PC-3 (cell line): ENCODE data around the gene HCN1.

Source experiments
- EZH2phosphoT487 ChIP-seq: fragments of 300-600 bp; sonication (generic); IDR thresholded peaks from 2 replicates; pipeline ENCODE4 v1.6.1; 2018; ENCODE audit warnings: mild to moderate bottlenecking, antibody characterized with exemption, low read length, borderline replicate concordance
- TF ChIP-seq, protein P1 (sequence below): fragments of 300-600 bp; sonication (generic); conservative IDR thresholded peaks from 2 replicates; pipeline ENCODE4 v1.5.1; 2017; ENCODE audit warnings: antibody characterized with exemption, low read depth, mild to moderate bottlenecking, low read length

DNA sequence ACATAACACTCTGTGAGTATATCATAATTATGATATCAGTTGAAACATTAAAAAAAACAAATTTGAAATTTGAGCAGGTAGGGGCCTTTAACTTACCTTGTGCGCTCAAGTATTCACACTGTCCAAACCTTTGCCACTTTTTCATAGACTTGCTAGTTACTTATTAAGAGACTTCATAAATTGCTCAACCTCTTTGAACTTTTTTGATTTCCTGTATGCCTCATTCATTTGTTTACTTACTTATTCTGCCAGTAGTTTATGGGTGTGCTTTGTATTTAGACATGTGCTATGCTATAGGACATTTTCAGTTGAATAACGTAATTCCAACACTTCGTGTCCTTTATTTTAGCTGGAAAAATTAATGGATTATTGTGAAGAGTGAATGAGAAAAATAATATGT, 204.8 kb downstream of the HCN1 start:
- TF ChIP-seq, protein P1, sequence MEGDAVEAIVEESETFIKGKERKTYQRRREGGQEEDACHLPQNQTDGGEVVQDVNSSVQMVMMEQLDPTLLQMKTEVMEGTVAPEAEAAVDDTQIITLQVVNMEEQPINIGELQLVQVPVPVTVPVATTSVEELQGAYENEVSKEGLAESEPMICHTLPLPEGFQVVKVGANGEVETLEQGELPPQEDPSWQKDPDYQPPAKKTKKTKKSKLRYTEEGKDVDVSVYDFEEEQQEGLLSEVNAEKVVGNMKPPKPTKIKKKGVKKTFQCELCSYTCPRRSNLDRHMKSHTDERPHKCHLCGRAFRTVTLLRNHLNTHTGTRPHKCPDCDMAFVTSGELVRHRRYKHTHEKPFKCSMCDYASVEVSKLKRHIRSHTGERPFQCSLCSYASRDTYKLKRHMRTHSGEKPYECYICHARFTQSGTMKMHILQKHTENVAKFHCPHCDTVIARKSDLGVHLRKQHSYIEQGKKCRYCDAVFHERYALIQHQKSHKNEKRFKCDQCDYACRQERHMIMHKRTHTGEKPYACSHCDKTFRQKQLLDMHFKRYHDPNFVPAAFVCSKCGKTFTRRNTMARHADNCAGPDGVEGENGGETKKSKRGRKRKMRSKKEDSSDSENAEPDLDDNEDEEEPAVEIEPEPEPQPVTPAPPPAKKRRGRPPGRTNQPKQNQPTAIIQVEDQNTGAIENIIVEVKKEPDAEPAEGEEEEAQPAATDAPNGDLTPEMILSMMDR, result no peak
- TF ChIP-seq EZH2phosphoT487, result no peak
